Measurements from ENCODE around the gene SERPINB1. TPM values are rescaled to one million over a fixed set of nuclear protein-coding genes. Genes with fewer than 3 reads are reported as not detected.

The SERPINB1 gene
- total and polyA plus RNA-seq, 10 of the 15 experiments (the other 5 are each of a cell fraction or from before 2014, with no cell fraction given): 0.45 to 2.4 (median 0.83) TPM

DNA sequence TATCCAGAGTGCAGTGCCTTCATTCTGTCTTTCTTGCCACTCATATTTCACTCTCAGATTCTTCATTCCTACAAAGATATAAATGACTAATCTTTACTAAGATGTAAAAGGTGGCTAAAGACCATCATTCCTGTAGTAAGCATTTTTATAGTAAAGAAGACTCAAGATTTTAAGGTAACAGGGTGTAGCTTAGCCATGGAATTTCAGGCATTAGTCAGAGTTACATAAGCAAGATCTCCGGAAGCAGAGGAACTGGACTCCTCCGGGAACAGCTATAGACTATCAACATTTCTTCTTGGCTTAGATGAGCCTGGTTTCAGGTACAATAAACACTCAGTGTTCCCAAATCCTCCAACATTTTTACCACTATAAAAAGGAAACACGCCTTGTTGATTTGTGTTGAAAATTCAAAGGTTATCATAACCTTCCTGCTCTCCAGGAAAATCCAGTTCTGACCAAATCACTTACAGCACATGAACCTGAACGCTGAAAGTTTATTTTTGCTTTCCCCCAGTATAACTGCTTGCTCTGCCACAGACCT, 23.7 kb downstream of the SERPINB1 start:
- no peaks in the 10 kb centered on the region for H4K20me1 ChIP-seq (ENCODE audit: control insufficient read depth, insufficient read depth)
- peaks cover 6% of the 10 kb centered on the region for H3K9me3 ChIP-seq (replicated peaks; ENCODE audit: control insufficient read depth, insufficient read depth, low read length)
- WGBS (ENCODE audit: insufficient coverage, insufficient replicate concordance, low lambda C conversion rate, missing lambda C conversion rate): 61% methylated on average over 4 of the region's 4 CpGs
- peaks cover 1 to 8% of the 10 kb centered on the region in 2 experiments; a peak in 2 of 4 replicates for H3K27me3 ChIP-seq (replicated peaks in 1 of 2; ENCODE audit: control insufficient read depth in 2 of 2, insufficient read depth in 2 of 2, low read length in 1 of 2)
- no peak for DNase-seq (ENCODE audit: low read depth, low spot score)
- ATAC-seq: no peak
- no peak overlapping the region for H3K4me3 ChIP-seq
- H3K27ac ChIP-seq (ENCODE audit: control insufficient read depth, insufficient read depth): no peak overlapping the region
- no peak overlapping the region for H3K9ac ChIP-seq (ENCODE audit: control insufficient read depth, insufficient read depth, low read length)
- intact Hi-C loops (cut with micrococcal nuclease; ENCODE audit: unreplicated experiment) (no loop called here), in situ Hi-C loops (cut with MboI) (no loop called here)
- H3K79me2 ChIP-seq (ENCODE audit: control insufficient read depth, insufficient read depth, low read length): no peaks in the 10 kb centered on the region
- SMC1A ChIA-PET (ENCODE audit: uncharacterized antibody, unreplicated experiment): interaction anchor here (1.0 to 1.9 kb wide), 3 partner anchors 9 to 28 kb away, joined by 3 to 5 read pairs (median 4); no protein-coding TSS in a partner anchor
- no peak overlapping the region for H2AFZ ChIP-seq (ENCODE audit: control insufficient read depth, low read depth, low read length)
- CTCF ChIA-PET: no interaction called here
- TF ChIP-seq DPF2 (IDR thresholded peaks at IDR 0.05): no peak
- no peak for TF ChIP-seq IRF4 (IDR thresholded peaks at IDR 0.05; ENCODE audit: low read depth, low read length)
- TF ChIP-seq SRF (IDR thresholded peaks at IDR 0.05; ENCODE audit: low read depth in 2 of 2, low read length in 2 of 2): no peak
- TF ChIP-seq ZSCAN29 (IDR thresholded peaks at IDR 0.05): no peak
- TF ChIP-seq CBX5 (IDR thresholded peaks at IDR 0.05; ENCODE audit: low read depth): no peak
- TF ChIP-seq LARP7 (IDR thresholded peaks at IDR 0.05): no peak
- no peak for TF ChIP-seq JUNB (IDR thresholded peaks at IDR 0.05)
- no peak for TF ChIP-seq ZNF384 (IDR thresholded peaks at IDR 0.05; ENCODE audit: borderline replicate concordance, low read depth, low read length)
- no peak for TF ChIP-seq GABPA (IDR thresholded peaks at IDR 0.05; ENCODE audit: low read depth)
- H3K4me1 ChIP-seq (ENCODE audit: control insufficient read depth, insufficient read depth, low read length): no peaks in the 10 kb centered on the region
- POLR2A ChIA-PET: interaction anchor here (0.5 kb wide), 1 partner anchor 210 kb away, joined by 4 read pairs; no protein-coding TSS in a partner anchor
- H3K4me2 ChIP-seq (ENCODE audit: control insufficient read depth, insufficient read depth): no peak overlapping the region
- RAD21 ChIA-PET (ENCODE audit: unreplicated experiment): no interaction called here
- H3K36me3 ChIP-seq (ENCODE audit: control insufficient read depth in 2 of 2, insufficient read depth in 2 of 2, low read length in 1 of 2): no peaks in the 10 kb centered on the region
- FAIRE-seq: peak; percentile 44
- no TSS peak for BruUV-seq (replicated peaks)

DNA sequence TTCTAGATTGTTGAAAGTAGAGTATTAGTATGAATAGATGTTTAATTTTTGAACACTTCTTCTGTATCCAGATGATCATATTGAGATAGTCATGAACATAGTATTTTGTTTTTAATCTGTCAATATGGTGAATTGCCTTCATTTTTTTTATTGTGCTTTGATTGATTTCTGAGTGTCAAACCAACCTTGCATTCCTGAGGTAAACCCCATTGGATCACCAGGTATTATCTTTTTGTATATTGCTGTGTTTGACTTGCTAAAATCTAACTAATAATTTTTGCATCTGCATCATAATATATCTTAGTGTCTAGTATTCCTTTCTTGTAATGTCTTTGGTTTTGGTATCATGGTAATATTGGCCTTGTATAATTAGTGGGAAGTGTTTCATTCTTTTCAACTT, 25.5 kb downstream of the SERPINB1 start:
- H3K9me3 ChIP-seq (replicated peaks; ENCODE audit: control insufficient read depth, insufficient read depth, low read length): peaks cover 6% of the 10 kb centered on the region
- no peak for DNase-seq (ENCODE audit: low read depth, low spot score)
- CTCF ChIA-PET: no interaction called here
- POLR2A ChIA-PET: no interaction called here
- no peak for FAIRE-seq
- no peaks in the 10 kb centered on the region for H3K36me3 ChIP-seq (ENCODE audit: control insufficient read depth in 2 of 2, insufficient read depth in 2 of 2, low read length in 1 of 2)
- H3K4me3 ChIP-seq: no peak overlapping the region
- no peak for ATAC-seq
- RAD21 ChIA-PET (ENCODE audit: unreplicated experiment): no interaction called here
- no peaks in the 10 kb centered on the region for H3K79me2 ChIP-seq (ENCODE audit: control insufficient read depth, insufficient read depth, low read length)
- no peak overlapping the region for H3K9ac ChIP-seq (ENCODE audit: control insufficient read depth, insufficient read depth, low read length)
- SMC1A ChIA-PET (ENCODE audit: uncharacterized antibody, unreplicated experiment): no interaction called here
- TF ChIP-seq SMC3 (IDR thresholded peaks at IDR 0.05; ENCODE audit: borderline replicate concordance, low read length) (no peak), CBX5 (IDR thresholded peaks at IDR 0.05; ENCODE audit: low read depth) (0 out of 2 replicates have a peak, but pooled peaks have one; percentile 38), HDGF (IDR thresholded peaks at IDR 0.05) (no peak)
- in situ Hi-C loops (cut with MboI) (no loop called here), intact Hi-C loops (cut with micrococcal nuclease; ENCODE audit: unreplicated experiment) (no loop called here)
- H3K4me2 ChIP-seq (ENCODE audit: control insufficient read depth, insufficient read depth): no peak overlapping the region
- peaks cover 0 to 8% of the 10 kb centered on the region in 2 experiments; a peak in 1 of 4 replicates for H3K27me3 ChIP-seq (replicated peaks in 1 of 2; ENCODE audit: control insufficient read depth in 2 of 2, insufficient read depth in 2 of 2, low read length in 1 of 2)
- no peaks in the 10 kb centered on the region for H3K4me1 ChIP-seq (ENCODE audit: control insufficient read depth, insufficient read depth, low read length)
- BruUV-seq (replicated peaks): no TSS peak
- H2AFZ ChIP-seq (ENCODE audit: control insufficient read depth, low read depth, low read length): no peak overlapping the region
- no peaks in the 10 kb centered on the region for H4K20me1 ChIP-seq (ENCODE audit: control insufficient read depth, insufficient read depth)
- H3K27ac ChIP-seq (ENCODE audit: control insufficient read depth, insufficient read depth): no peak overlapping the region
